A673 (cell line): Measurements from ENCODE around the gene TMEM208. TPM values are rescaled to one million over a fixed set of nuclear protein-coding genes. Genes with fewer than 3 reads are reported as not detected.

Experiments
- BruUV-seq: library from RNA; stranded (reverse); fragments of 400-500 nt; replicated peaks from 2 replicates; lab custom pipeline; 2021; lab: Mats Ljungman, UMichigan
- CTCF ChIA-PET: fragments of 300-600 bp; sonication (Branson Sonifier 250); formaldehyde crosslinking; loops from one replicate; lab custom pipeline; 2022; ENCODE audit warnings: antibody characterized with exemption; lab: Charles Lee
- POLR2A ChIA-PET: fragments of 300-600 bp; sonication (Branson Sonifier 250); formaldehyde crosslinking; loops from one replicate; lab custom pipeline; 2022; ENCODE audit warnings: antibody characterized with exemption; ENCODE audit not compliant: low non-redundant PET; lab: Charles Lee
- DNase-seq: peaks from one replicate; pipeline ENCODE4 v3.0.0-alpha.2; 2015; ENCODE audit warnings: low spot score
- H3K27ac ChIP-seq: fragments of 200-600 bp; sonication (generic); 2 replicates; pipeline ENCODE4 v1.5.1; 2016; ENCODE audit warnings: mixed run types, low read depth, mild to moderate bottlenecking, mixed read lengths, antibody characterized with exemption, low read length; ENCODE audit not compliant: poor library complexity, severe bottlenecking
- H3K27me3 ChIP-seq: fragments of 200-600 bp; sonication (generic); replicated peaks from 2 replicates; pipeline ENCODE4 v1.6.1; 2017; ENCODE audit warnings: mixed run types, low read depth, mild to moderate bottlenecking, mixed read lengths, antibody characterized with exemption, low read length; ENCODE audit not compliant: insufficient read depth, poor library complexity
- H3K36me3 ChIP-seq: fragments of 200-600 bp; sonication (generic); 2 replicates; pipeline ENCODE4 v1.6.1; 2016; ENCODE audit warnings: mixed run types, mild to moderate bottlenecking, mixed read lengths, antibody characterized with exemption, low read length; ENCODE audit not compliant: insufficient read depth, poor library complexity, severe bottlenecking
- H3K4me1 ChIP-seq: fragments of 200-600 bp; sonication (generic); 2 replicates; pipeline ENCODE4 v1.6.1; 2017; ENCODE audit warnings: mixed run types, mild to moderate bottlenecking, mixed read lengths, antibody characterized with exemption, low read length; ENCODE audit not compliant: insufficient read depth, poor library complexity, severe bottlenecking
- H3K4me3 ChIP-seq: fragments of 200-600 bp; sonication (generic); 2 replicates; pipeline ENCODE4 v1.5.1; 2016; ENCODE audit warnings: low read depth, mixed run types, mild to moderate bottlenecking, mixed read lengths, low read length; ENCODE audit not compliant: poor library complexity, severe bottlenecking
- H3K9me3 ChIP-seq: fragments of 200-600 bp; sonication (generic); 2 replicates; pipeline ENCODE4 v1.6.1; 2016; ENCODE audit warnings: mixed run types, low read depth, mild to moderate bottlenecking, mixed read lengths, antibody characterized with exemption, low read length; ENCODE audit not compliant: poor library complexity, severe bottlenecking
- EZH2 ChIP-seq: fragments of 200-600 bp; sonication (generic); IDR thresholded peaks from 2 replicates; pipeline ENCODE4 v1.6.1; 2017; ENCODE audit warnings: borderline replicate concordance, low read depth, mild to moderate bottlenecking, mixed read lengths, antibody characterized with exemption, low read length; ENCODE audit not compliant: poor library complexity, severe bottlenecking
- intact Hi-C: fragments of 100-400 bp; cut with micrococcal nuclease; formaldehyde crosslinking; loops from one replicate; pipeline ENCODE4 v1.10.0; 2022; ENCODE audit not compliant: unreplicated experiment
- total RNA-seq: library from RNA; stranded (reverse); gene quantifications from 2 replicates; pipeline ENCODE4 v1.2.3, GENCODE V29; 2021
- TF ChIP-seq, protein P1 (sequence below): fragments of 300-800, 200-600 bp; sonication (generic); conservative IDR thresholded peaks from 2 replicates; pipeline ENCODE4 v1.5.1; 2017; ENCODE audit warnings: low read depth, mild to moderate bottlenecking, antibody characterized with exemption, low read length, moderate library complexity, mixed read lengths

TMEM208 gene
- total RNA-seq, 1 experiment from 2014 or later, result 38.2 TPM

DNA sequence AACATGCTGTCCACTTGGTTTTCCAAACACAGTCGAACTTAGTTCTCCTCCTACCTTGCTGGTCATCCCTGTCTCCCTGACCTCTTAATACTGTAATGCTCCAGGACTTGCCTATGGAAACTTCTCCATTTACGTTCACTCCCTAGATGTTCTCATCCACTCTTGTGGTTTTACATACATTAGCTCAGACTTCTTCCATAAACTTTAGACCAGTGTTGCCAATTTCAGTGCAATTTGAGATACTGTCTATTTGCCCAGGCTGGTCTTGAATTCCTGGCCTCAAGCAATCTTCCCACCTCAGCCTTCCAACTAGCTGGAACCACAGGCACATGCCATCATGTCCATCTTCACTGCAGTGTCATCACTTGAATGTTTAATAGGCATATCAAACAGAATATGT lies 44.6 kb upstream of the TMEM208 start:
- peak overlapping the region; percentile 68 for H3K4me3 ChIP-seq
- intact Hi-C loops, result loop anchor here (2.0 kb wide), 1 partner anchor 227 kb away; no protein-coding TSS in a partner anchor
- H3K27ac ChIP-seq, result no peak overlapping the region
- ChIA-PET POLR2A (no interaction called here), CTCF (no interaction called here)
- BruUV-seq, result no TSS peak
- H3K4me1 ChIP-seq, result peaks cover 25% of the 10 kb centered on the region
- TF ChIP-seq, protein P1, sequence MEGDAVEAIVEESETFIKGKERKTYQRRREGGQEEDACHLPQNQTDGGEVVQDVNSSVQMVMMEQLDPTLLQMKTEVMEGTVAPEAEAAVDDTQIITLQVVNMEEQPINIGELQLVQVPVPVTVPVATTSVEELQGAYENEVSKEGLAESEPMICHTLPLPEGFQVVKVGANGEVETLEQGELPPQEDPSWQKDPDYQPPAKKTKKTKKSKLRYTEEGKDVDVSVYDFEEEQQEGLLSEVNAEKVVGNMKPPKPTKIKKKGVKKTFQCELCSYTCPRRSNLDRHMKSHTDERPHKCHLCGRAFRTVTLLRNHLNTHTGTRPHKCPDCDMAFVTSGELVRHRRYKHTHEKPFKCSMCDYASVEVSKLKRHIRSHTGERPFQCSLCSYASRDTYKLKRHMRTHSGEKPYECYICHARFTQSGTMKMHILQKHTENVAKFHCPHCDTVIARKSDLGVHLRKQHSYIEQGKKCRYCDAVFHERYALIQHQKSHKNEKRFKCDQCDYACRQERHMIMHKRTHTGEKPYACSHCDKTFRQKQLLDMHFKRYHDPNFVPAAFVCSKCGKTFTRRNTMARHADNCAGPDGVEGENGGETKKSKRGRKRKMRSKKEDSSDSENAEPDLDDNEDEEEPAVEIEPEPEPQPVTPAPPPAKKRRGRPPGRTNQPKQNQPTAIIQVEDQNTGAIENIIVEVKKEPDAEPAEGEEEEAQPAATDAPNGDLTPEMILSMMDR, result no peak
- TF ChIP-seq EZH2, result no peak
- H3K27me3 ChIP-seq, result no peaks in the 10 kb centered on the region
- no peak for DNase-seq
- no peaks in the 10 kb centered on the region for H3K36me3 ChIP-seq
- no peaks in the 10 kb centered on the region for H3K9me3 ChIP-seq

DNA sequence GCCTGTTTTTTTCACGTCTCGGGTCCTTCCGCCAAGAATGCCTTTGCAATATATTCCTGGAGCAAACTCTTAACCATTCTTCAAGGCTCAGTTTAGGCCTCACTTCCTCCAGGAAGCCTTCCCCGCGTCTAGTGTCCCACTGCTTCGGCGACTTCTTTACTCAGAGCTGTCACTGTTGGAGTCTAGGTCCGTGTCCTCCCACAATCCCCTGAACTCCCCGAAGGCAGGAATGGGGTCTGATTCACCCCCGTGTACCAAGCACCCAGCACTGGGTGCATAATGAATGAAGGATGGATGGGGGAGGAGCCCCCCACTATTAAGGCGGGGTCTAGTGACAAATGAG lies 43.7 kb upstream of the TMEM208 start:
- no peaks in the 10 kb centered on the region for H3K9me3 ChIP-seq
- no TSS peak for BruUV-seq
- peak overlapping the region; percentile 68 for H3K4me3 ChIP-seq
- peaks cover 18% of the 10 kb centered on the region for H3K4me1 ChIP-seq
- intact Hi-C loops, result loop anchor here (2.0 kb wide), 1 partner anchor 228 kb away; no protein-coding TSS in a partner anchor
- H3K27me3 ChIP-seq, result no peaks in the 10 kb centered on the region
- TF ChIP-seq, protein P1, result no peak
- TF ChIP-seq EZH2, result no peak
- POLR2A ChIA-PET, result no interaction called here
- H3K27ac ChIP-seq, result peak overlapping the region; percentile 99
- no peak for DNase-seq
- no peaks in the 10 kb centered on the region for H3K36me3 ChIP-seq
- CTCF ChIA-PET, result no interaction called here

DNA sequence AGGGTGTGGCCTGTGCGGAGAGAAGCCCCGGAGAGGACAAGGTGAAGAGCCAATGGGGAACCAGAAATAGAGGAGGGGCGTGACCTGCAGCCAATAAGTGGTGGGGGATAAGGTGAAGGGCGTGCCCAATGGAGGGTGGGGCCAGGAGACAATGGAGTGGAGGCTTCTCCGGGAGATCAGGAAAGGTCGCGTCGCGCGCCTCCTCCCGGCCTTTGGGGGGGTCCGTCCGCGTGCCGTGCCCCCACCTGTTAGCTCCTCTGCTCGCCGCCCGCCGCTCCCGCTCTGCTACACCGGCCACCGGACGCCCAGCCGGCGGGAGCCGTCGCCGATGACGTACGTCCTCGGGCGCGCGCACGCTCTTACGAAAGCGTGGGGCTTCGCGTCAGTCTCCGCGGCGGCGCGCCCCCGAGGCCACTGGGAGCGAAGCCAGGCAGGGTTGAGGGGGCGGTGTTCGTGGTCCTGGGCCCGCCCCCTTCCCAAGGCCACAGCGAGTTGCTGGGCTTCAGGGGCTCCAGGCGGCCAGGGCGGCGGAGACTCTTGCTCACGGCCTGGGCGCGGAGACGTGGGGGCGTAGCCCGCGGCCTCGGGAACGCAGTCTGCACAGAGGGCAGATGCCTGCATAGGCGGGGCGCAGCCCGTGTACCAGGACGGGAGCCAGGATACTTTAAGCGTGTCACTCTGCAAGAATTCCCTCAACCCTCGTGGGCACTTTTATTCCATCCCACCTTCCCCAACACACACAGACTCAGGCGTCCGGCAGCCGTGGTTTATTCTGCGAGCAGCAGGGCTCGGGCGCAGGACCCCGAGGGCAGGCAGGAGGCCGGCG lies 43.1 kb upstream of the TMEM208 start, which contains the start of gene MATCAP1:
Gene MATCAP1, minus strand, starts transcription at position 337 of the 826 bp plus-strand sequence. CDS start 3,353 bp downstream, outside the sequence.
- peak within 1 kb of the TSS; percentile 68 for H3K4me3 ChIP-seq
- H3K4me1 ChIP-seq, result peaks cover 14% of the 10 kb centered on the region
- intact Hi-C loops, result loop anchor here (2.0 kb wide), 1 partner anchor 229 kb away; no protein-coding TSS in a partner anchor
- no peak for TF ChIP-seq EZH2
- TF ChIP-seq, protein P1, result no peak
- POLR2A ChIA-PET, result interaction anchor here (0.7 kb wide), 1 partner anchor 13 kb away, joined by 3 read pairs; no protein-coding TSS in a partner anchor
- H3K36me3 ChIP-seq, result no peaks in the 10 kb centered on the region
- peak within 1 kb of the TSS; percentile 99 for H3K27ac ChIP-seq
- peak; percentile 99 for DNase-seq
- BruUV-seq, result no TSS peak
- CTCF ChIA-PET, result interaction anchor here (1.4 to 1.5 kb wide), 2 partner anchors 8 to 14 kb away, joined by 5 to 8 read pairs; partner anchors contain the start of gene NOL3
- no peaks in the 10 kb centered on the region for H3K27me3 ChIP-seq
- no peaks in the 10 kb centered on the region for H3K9me3 ChIP-seq
